Tibial nerve (tissue), 4 donors: ENCODE data around the gene PTGES3L.

Experiments used
- CTCF ChIP-seq, 5 experiments: fragments of 200-600 bp in 3 of 5; fragments of 450-650 bp in 2 of 5; sonication (generic) in 3 of 5; IDR thresholded peaks; one replicate each; pipeline ENCODE4 v1.5.1; 2016 to 2019; ENCODE audit warnings: antibody characterized with exemption in 5 of 5, mild to moderate bottlenecking in 3 of 5, moderate library complexity in 2 of 5
- EP300 ChIP-seq, 2 donors: sonication (generic); formaldehyde crosslinking; IDR thresholded peaks; one replicate each; pipeline ENCODE4 v1.6.1; 2017; ENCODE audit warnings: antibody characterized with exemption in 2 of 2, mild to moderate bottlenecking in 1 of 2
- POLR2A ChIP-seq, 2 donors: fragments of 450-650 bp; IDR thresholded peaks; one replicate each; pipeline ENCODE4 v1.6.1; 2017; ENCODE audit warnings: antibody characterized with exemption in 2 of 2, mild to moderate bottlenecking in 2 of 2, moderate library complexity in 2 of 2

GRCh38 chr17:42985225-42985624, 5.3 kb upstream of the PTGES3L start:
- no peak for TF ChIP-seq CTCF (IDR thresholded peaks at IDR 0.05)
- TF ChIP-seq POLR2A (IDR thresholded peaks at IDR 0.05), result no peak
- no peak for TF ChIP-seq EP300 (IDR thresholded peaks at IDR 0.05)
